HL-60 (cell line): ENCODE results near the gene CASP7.

Experiments
- DNase-seq, 2 experiments: peaks; one replicate each; pipeline ENCODE4 v3.0.0-alpha.2; 2010 to 2020; ENCODE audit warnings: low read depth in 1 of 2, low spot score in 1 of 2
- H3K27ac ChIP-seq: fragments of 250-450 bp; sonication (Bioruptor Pico); replicated peaks from 2 replicates; pipeline ENCODE4 v1.5.1; 2020; ENCODE audit warnings: mild to moderate bottlenecking, moderate library complexity
- H3K27me3 ChIP-seq: fragments of 250-450 bp; sonication (Bioruptor Pico); 2 replicates; pipeline ENCODE4 v1.5.1; 2021; ENCODE audit warnings: mild to moderate bottlenecking, moderate library complexity; ENCODE audit not compliant: insufficient read depth, poor library complexity, severe bottlenecking
- H3K4me3 ChIP-seq: replicated peaks from 2 replicates; pipeline ENCODE4 v1.5.1; 2011; ENCODE audit warnings: mild to moderate bottlenecking, control low read depth, low read length; ENCODE audit not compliant: insufficient read depth
- GABPA ChIP-seq: IDR thresholded peaks from 2 replicates; pipeline ENCODE4 v1.6.1; 2012; ENCODE audit warnings: low read depth
- POLR2AphosphoS5 ChIP-seq: IDR thresholded peaks from 2 replicates; pipeline ENCODE4 v1.6.1; 2012; ENCODE audit warnings: low read depth
- SPI1 ChIP-seq: IDR thresholded peaks from 2 replicates; pipeline ENCODE4 v1.6.1; 2012; ENCODE audit warnings: low read depth, mild to moderate bottlenecking, borderline replicate concordance
- TF ChIP-seq, protein P1 (sequence below): IDR thresholded peaks from 2 replicates; pipeline ENCODE4 v1.6.1; 2012; ENCODE audit warnings: low read depth; ENCODE audit not compliant: insufficient replicate concordance
- TF ChIP-seq, protein P2 (sequence below): IDR thresholded peaks from one replicate; pipeline ENCODE4 v1.5.1; 2011; ENCODE audit warnings: low read length, control low read depth, inconsistent platforms; ENCODE audit not compliant: insufficient read depth

CASP7 gene

DNA sequence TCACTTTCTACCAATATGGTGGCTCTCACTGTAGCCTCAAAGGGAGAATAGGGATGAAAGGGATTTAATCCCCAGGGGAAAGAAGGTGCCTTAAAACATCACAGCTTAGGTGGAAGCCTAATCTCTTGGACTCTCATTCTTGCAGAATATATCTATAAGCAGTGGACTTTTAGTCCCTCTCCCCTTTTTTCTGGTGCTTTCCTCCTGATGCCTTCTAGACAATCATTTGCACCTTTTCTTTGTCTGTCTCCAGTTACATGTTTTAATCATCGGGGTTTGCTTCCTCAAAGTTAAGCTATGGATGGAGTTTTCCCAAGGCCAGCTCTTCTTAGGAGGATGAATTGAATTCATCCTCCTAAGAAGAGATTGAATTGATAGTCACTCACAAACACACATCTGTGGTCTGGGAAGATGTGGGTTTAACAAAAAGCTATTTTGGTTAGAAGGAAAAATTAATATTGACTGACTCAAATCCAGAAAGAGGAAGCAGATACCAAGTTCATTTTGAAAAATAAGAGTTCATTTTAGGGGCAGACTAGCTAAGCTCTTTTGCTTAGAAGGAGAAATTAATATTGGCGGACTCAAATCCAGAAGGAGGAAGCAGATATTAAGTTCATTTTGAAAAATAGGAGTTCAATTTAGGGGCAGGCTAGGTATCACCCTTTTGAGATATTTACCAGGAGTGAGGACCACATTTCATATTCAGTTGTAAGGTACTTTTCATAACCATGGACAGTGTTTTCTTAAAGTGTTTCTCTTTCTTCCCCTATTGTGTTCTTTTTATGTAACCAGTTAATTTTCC lies 36.6 kb downstream of the CASP7 start:
- TF ChIP-seq SPI1 (0 out of 2 replicates have a peak, but pooled peaks have one; percentile 2), GABPA (no peak)
- TF ChIP-seq, protein P1, sequence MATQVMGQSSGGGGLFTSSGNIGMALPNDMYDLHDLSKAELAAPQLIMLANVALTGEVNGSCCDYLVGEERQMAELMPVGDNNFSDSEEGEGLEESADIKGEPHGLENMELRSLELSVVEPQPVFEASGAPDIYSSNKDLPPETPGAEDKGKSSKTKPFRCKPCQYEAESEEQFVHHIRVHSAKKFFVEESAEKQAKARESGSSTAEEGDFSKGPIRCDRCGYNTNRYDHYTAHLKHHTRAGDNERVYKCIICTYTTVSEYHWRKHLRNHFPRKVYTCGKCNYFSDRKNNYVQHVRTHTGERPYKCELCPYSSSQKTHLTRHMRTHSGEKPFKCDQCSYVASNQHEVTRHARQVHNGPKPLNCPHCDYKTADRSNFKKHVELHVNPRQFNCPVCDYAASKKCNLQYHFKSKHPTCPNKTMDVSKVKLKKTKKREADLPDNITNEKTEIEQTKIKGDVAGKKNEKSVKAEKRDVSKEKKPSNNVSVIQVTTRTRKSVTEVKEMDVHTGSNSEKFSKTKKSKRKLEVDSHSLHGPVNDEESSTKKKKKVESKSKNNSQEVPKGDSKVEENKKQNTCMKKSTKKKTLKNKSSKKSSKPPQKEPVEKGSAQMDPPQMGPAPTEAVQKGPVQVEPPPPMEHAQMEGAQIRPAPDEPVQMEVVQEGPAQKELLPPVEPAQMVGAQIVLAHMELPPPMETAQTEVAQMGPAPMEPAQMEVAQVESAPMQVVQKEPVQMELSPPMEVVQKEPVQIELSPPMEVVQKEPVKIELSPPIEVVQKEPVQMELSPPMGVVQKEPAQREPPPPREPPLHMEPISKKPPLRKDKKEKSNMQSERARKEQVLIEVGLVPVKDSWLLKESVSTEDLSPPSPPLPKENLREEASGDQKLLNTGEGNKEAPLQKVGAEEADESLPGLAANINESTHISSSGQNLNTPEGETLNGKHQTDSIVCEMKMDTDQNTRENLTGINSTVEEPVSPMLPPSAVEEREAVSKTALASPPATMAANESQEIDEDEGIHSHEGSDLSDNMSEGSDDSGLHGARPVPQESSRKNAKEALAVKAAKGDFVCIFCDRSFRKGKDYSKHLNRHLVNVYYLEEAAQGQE = peak; percentile 87
- Histone ChIP-seq H3K4me3 (no peak overlapping the region), H3K27ac (no peak overlapping the region), H3K27me3 (no peaks in the 10 kb centered on the region)
- no peak for DNase-seq

DNA sequence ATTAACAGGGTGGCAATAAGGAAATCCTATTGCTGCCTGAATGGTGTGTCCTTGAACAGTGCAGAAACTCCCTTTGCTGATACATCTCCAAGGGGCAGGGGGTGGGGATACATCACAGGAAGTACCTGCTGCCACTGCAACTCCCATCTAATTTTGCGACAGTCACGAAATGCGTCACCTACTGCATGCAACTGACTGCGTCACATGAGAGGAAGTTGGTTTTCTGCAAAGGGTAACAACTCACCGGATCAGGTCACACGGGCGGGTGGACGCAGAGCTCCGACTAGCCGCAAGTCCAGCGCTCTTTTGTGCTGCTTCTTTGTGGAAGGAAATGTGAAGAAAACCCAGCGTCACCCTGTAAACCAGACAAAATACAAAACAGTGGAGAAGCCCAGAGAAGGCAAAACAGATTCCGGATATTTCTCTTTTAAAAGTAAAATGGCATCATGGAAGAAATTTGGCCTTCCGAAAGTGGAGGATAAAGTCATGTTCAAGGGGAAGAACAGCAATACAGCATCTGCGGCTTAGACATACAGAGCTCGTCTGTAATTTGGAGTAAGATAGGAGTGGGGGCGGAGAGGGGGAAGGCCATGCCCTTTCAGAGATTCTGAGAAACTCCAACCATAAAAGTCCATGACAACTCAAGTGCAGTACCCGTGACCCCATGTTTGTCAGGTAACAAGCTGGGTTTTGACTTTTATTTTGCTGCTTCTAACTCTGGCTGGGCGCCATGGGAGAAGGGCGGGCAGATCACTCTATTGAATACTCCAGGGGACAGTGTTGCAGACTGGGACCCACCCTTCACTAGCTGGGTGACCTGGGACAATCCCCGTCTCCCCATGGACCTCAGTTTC lies 39.5 kb downstream of the CASP7 start:
- Histone ChIP-seq H3K27ac (no peak overlapping the region), H3K27me3 (no peaks in the 10 kb centered on the region), H3K4me3 (no peak overlapping the region)
- DNase-seq = no peak
- TF ChIP-seq, protein P1 = no peak
- TF ChIP-seq GABPA (no peak), SPI1 (no peak), POLR2AphosphoS5 (no peak)
- TF ChIP-seq, protein P2, sequence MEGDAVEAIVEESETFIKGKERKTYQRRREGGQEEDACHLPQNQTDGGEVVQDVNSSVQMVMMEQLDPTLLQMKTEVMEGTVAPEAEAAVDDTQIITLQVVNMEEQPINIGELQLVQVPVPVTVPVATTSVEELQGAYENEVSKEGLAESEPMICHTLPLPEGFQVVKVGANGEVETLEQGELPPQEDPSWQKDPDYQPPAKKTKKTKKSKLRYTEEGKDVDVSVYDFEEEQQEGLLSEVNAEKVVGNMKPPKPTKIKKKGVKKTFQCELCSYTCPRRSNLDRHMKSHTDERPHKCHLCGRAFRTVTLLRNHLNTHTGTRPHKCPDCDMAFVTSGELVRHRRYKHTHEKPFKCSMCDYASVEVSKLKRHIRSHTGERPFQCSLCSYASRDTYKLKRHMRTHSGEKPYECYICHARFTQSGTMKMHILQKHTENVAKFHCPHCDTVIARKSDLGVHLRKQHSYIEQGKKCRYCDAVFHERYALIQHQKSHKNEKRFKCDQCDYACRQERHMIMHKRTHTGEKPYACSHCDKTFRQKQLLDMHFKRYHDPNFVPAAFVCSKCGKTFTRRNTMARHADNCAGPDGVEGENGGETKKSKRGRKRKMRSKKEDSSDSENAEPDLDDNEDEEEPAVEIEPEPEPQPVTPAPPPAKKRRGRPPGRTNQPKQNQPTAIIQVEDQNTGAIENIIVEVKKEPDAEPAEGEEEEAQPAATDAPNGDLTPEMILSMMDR = no peak

DNA sequence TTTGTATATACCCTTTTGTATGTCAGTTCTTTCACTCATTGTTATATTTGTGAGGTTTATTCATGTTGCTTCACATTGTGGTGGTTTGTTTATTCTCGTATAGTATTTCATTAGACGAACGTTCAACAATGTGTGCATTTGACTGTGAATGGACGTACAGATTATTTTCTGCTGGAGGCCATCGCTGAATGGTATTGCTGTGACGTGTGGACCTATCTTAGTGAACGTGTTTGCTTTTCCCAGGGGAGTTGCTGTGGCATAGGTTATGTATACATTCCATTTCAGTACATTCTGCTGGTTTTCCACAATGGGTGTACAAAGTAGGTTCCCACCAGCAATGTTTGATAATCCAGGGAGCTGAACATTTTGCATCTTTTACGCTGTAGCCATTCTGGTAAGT lies 40.7 kb downstream of the CASP7 start:
- TF ChIP-seq SPI1 (no peak), POLR2AphosphoS5 (no peak), GABPA (no peak)
- TF ChIP-seq, protein P2 = no peak
- TF ChIP-seq, protein P1 = no peak
- no peak overlapping the region for H3K4me3 ChIP-seq
- no peaks in the 10 kb centered on the region for H3K27me3 ChIP-seq
- DNase-seq = no peak
- H3K27ac ChIP-seq = no peak overlapping the region
